ENCODE results near the gene COPS3. TPM values are rescaled to one million over a fixed set of nuclear protein-coding genes. Genes with fewer than 3 reads are reported as not detected.

COPS3 gene
- total and polyA plus RNA-seq, 2 experiments from 2014 or later = 108 to 121 TPM

GRCh38 chr17:17289086-17289485, 8.0 kb upstream of the COPS3 start:
- no peak overlapping the region for H3K27ac Mint-ChIP-seq

More at GRCh38 chr17:17289086-17289485, 8.0 kb upstream of the COPS3 start:
- ATAC-seq (no peak), DNase-seq (ENCODE audit: low spot score) (no peak)
- H3F3A ChIP-seq (replicated peaks; ENCODE audit: low read depth) = no peaks in the 10 kb centered on the region
- H3K4me2 ChIP-seq = no peak overlapping the region
- Mint-ChIP-seq H3K4me3 (no peak overlapping the region), H3K27me3 (ENCODE audit: insufficient read depth, low read depth, poor library complexity) (peaks cover 3% of the 10 kb centered on the region), H3K36me3 (ENCODE audit: low read depth) (no peaks in the 10 kb centered on the region), H3K9me3 (no peaks in the 10 kb centered on the region; the same call in 2 of the 3 replicates), H3K4me1 (no peaks in the 10 kb centered on the region)
- H3K4me3 ChIP-seq = no peak overlapping the region
- no peaks in the 10 kb centered on the region for H3K27me3 ChIP-seq (ENCODE audit: insufficient read depth)
- no peaks in the 10 kb centered on the region for H3K36me3 ChIP-seq (ENCODE audit: insufficient read depth)
- no peaks in the 10 kb centered on the region for H3K9me2 ChIP-seq (ENCODE audit: insufficient read depth)
- TF ChIP-seq, protein P1, sequence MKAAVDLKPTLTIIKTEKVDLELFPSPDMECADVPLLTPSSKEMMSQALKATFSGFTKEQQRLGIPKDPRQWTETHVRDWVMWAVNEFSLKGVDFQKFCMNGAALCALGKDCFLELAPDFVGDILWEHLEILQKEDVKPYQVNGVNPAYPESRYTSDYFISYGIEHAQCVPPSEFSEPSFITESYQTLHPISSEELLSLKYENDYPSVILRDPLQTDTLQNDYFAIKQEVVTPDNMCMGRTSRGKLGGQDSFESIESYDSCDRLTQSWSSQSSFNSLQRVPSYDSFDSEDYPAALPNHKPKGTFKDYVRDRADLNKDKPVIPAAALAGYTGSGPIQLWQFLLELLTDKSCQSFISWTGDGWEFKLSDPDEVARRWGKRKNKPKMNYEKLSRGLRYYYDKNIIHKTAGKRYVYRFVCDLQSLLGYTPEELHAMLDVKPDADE (IDR thresholded peaks at IDR 0.05) = no peak
- no peak for TF ChIP-seq CREB1 (CRISPR knock-in tag; IDR thresholded peaks at IDR 0.05; ENCODE audit: low read depth)
- no peak for TF ChIP-seq POLR2AphosphoS5 (IDR thresholded peaks at IDR 0.05; ENCODE audit: low read depth)
- no peak for TF ChIP-seq ZNF462 (CRISPR knock-in tag; IDR thresholded peaks at IDR 0.05)
- TF ChIP-seq, protein P2, sequence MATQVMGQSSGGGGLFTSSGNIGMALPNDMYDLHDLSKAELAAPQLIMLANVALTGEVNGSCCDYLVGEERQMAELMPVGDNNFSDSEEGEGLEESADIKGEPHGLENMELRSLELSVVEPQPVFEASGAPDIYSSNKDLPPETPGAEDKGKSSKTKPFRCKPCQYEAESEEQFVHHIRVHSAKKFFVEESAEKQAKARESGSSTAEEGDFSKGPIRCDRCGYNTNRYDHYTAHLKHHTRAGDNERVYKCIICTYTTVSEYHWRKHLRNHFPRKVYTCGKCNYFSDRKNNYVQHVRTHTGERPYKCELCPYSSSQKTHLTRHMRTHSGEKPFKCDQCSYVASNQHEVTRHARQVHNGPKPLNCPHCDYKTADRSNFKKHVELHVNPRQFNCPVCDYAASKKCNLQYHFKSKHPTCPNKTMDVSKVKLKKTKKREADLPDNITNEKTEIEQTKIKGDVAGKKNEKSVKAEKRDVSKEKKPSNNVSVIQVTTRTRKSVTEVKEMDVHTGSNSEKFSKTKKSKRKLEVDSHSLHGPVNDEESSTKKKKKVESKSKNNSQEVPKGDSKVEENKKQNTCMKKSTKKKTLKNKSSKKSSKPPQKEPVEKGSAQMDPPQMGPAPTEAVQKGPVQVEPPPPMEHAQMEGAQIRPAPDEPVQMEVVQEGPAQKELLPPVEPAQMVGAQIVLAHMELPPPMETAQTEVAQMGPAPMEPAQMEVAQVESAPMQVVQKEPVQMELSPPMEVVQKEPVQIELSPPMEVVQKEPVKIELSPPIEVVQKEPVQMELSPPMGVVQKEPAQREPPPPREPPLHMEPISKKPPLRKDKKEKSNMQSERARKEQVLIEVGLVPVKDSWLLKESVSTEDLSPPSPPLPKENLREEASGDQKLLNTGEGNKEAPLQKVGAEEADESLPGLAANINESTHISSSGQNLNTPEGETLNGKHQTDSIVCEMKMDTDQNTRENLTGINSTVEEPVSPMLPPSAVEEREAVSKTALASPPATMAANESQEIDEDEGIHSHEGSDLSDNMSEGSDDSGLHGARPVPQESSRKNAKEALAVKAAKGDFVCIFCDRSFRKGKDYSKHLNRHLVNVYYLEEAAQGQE (IDR thresholded peaks at IDR 0.05; ENCODE audit: unreplicated experiment) = no peak
- no peak for TF ChIP-seq CTCF (conservative IDR thresholded peaks at IDR 0.05; ENCODE audit: low read depth in 2 of 2)
- TF ChIP-seq ZNF114 (CRISPR knock-in tag; IDR thresholded peaks at IDR 0.05) = no peak
- no peak for TF ChIP-seq NANOG (IDR thresholded peaks at IDR 0.05; ENCODE audit: borderline replicate concordance)
- TF ChIP-seq EZH2 (IDR thresholded peaks at IDR 0.05; ENCODE audit: low read depth, unreplicated experiment) = no peak
- no peak for TF ChIP-seq ZNF331 (CRISPR knock-in tag; IDR thresholded peaks at IDR 0.05; ENCODE audit: low read depth)
- no peaks in the 10 kb centered on the region for H3K4me1 ChIP-seq (ENCODE audit: insufficient read depth)
- no peaks in the 10 kb centered on the region for H3K79me2 ChIP-seq (replicated peaks; ENCODE audit: insufficient read depth)
- H3K27ac ChIP-seq (ENCODE audit: low read depth) = no peak overlapping the region
- H2AFZ ChIP-seq = no peak overlapping the region
- no peaks in the 10 kb centered on the region for H4K20me1 ChIP-seq (replicated peaks; ENCODE audit: insufficient read depth)
